Hepatocyte (in vitro differentiated cells): ENCODE results near the gene SHROOM1. TPM values are rescaled to one million over a fixed set of nuclear protein-coding genes. Genes with fewer than 3 reads are reported as not detected.

ENCODE experiments used
- DNase-seq: peaks from one replicate; pipeline ENCODE4 v3.0.0-alpha.2; 2016; ENCODE audit warnings: low spot score
- H2AFZ ChIP-seq: fragments of 200-600 bp; sonication (generic); 2 replicates; pipeline ENCODE4 v1.6.0; 2016; ENCODE audit warnings: antibody characterized with exemption, mild to moderate bottlenecking
- H3K27ac ChIP-seq: fragments of 200-600 bp; sonication (generic); 2 replicates; pipeline ENCODE4 v1.5.1; 2016; ENCODE audit warnings: mild to moderate bottlenecking
- H3K27me3 ChIP-seq: fragments of 200-600 bp; sonication (generic); 2 replicates; pipeline ENCODE4 v1.6.1; 2016
- H3K36me3 ChIP-seq: fragments of 200-600 bp; sonication (generic); replicated peaks from 2 replicates; pipeline ENCODE4 v1.5.1; 2016; ENCODE audit warnings: low read depth; ENCODE audit not compliant: insufficient read depth
- H3K4me1 ChIP-seq: fragments of 200-600 bp; sonication (generic); 2 replicates; pipeline ENCODE4 v1.5.1; 2016; ENCODE audit warnings: mild to moderate bottlenecking, moderate library complexity; ENCODE audit not compliant: insufficient read depth
- H3K4me2 ChIP-seq: fragments of 200-600 bp; sonication (generic); 2 replicates; pipeline ENCODE4 v1.6.0; 2016
- H3K4me3 ChIP-seq: fragments of 200-600 bp; sonication (generic); 2 replicates; pipeline ENCODE4 v1.5.1; 2016; ENCODE audit warnings: mild to moderate bottlenecking
- H3K79me2 ChIP-seq: fragments of 200-600 bp; sonication (generic); 2 replicates; pipeline ENCODE4 v1.6.0; 2017; ENCODE audit warnings: mild to moderate bottlenecking
- H3K9me2 ChIP-seq: fragments of 200-600 bp; sonication (generic); replicated peaks from 2 replicates; pipeline ENCODE4 v1.6.0; 2017; ENCODE audit warnings: mild to moderate bottlenecking; ENCODE audit not compliant: insufficient read depth
- H3K9me3 ChIP-seq: fragments of 200-600 bp; sonication (generic); 2 replicates; pipeline ENCODE4 v1.5.1; 2016; ENCODE audit warnings: low read depth, mild to moderate bottlenecking
- H4K20me1 ChIP-seq: fragments of 200-600 bp; sonication (generic); 2 replicates; pipeline ENCODE4 v1.6.0; 2016; ENCODE audit warnings: mild to moderate bottlenecking; ENCODE audit not compliant: insufficient read depth, poor library complexity, severe bottlenecking
- CTCF ChIP-seq: fragments of 200-600 bp; sonication (generic); IDR thresholded peaks from 2 replicates; pipeline ENCODE4 v1.5.1; 2016; ENCODE audit warnings: antibody characterized with exemption, mild to moderate bottlenecking; ENCODE audit not compliant: poor library complexity
- EZH2 ChIP-seq: fragments of 200-600 bp; sonication (generic); IDR thresholded peaks from 2 replicates; pipeline ENCODE4 v1.6.1; 2016; ENCODE audit warnings: antibody characterized with exemption, mild to moderate bottlenecking, borderline replicate concordance
- EZH2phosphoT487 ChIP-seq: fragments of 200-600 bp; sonication (generic); IDR thresholded peaks from one replicate; pipeline ENCODE4 v1.6.1; 2018; ENCODE audit warnings: antibody characterized with exemption, mild to moderate bottlenecking, low read depth, moderate library complexity; ENCODE audit not compliant: unreplicated experiment, severe bottlenecking
- WGBS: methylation state at CpG from one replicate; pipeline ENCODE4 v1.1.6; 2016; ENCODE audit warnings: low lambda C conversion rate; ENCODE audit errors: missing lambda C conversion rate; 5-methylcytosine and 5-hydroxymethylcytosine counted together
- polyA plus RNA-seq: library from polyadenylated mRNA; unstranded; fragments of >200 nt; fragmentation: Nextera tagmentation; extraction: Ambion mirVana; gene quantifications from 2 replicates; pipeline ENCODE4 v1.2.1, GENCODE V29; 2016
- total RNA-seq: library from RNA; depleted of rRNA; stranded (reverse); fragments of >200 nt; gene quantifications from 2 replicates; pipeline ENCODE4 v1.2.3, GENCODE V29; 2014

The SHROOM1 gene
- 8.5 and 10.0 TPM in 2 replicates for total RNA-seq
- polyA plus RNA-seq = 17.8 and 19.2 TPM in 2 replicates

- H3K36me3 ChIP-seq = no peaks in the 10 kb centered on the region
- TF ChIP-seq EZH2phosphoT487 (no peak), EZH2 (no peak)
- peaks cover 16% of the 10 kb centered on the region for H3K79me2 ChIP-seq
- H3K27ac ChIP-seq = peak within 1 kb of the TSS; percentile 86
- H3K27me3 ChIP-seq = no peaks in the 10 kb centered on the region
- DNase-seq = peak; percentile 88
- peaks cover 10% of the 10 kb centered on the region for H3K4me1 ChIP-seq
- H3K9me2 ChIP-seq = no peaks in the 10 kb centered on the region
- peak within 1 kb of the TSS; percentile 88 for H3K4me2 ChIP-seq
- H4K20me1 ChIP-seq = no peaks in the 10 kb centered on the region
- H2AFZ ChIP-seq = peak within 1 kb of the TSS; percentile 72
- WGBS = 4% methylated on average over 45 of the region's 78 CpGs
- H3K9me3 ChIP-seq = no peaks in the 10 kb centered on the region
- peak within 1 kb of the TSS; percentile 71 for H3K4me3 ChIP-seq
Measured at GRCh38 chr5:132830436-132831094, at the start of gene SHROOM1. SHROOM1 (minus strand) TSS chr5:132830647; CDS start chr5:132826140, 4,507 bp downstream.

- WGBS = 61% methylated on average over 3 of the region's 3 CpGs
- no peaks in the 10 kb centered on the region for H3K36me3 ChIP-seq
- H3K9me3 ChIP-seq = no peaks in the 10 kb centered on the region
- no peaks in the 10 kb centered on the region for H3K9me2 ChIP-seq
- TF ChIP-seq EZH2phosphoT487 (no peak), CTCF (no peak), EZH2 (no peak)
- H3K27ac ChIP-seq = peak overlapping the region; percentile 27
- H4K20me1 ChIP-seq = no peaks in the 10 kb centered on the region
- peaks cover 4% of the 10 kb centered on the region for H3K79me2 ChIP-seq
- H2AFZ ChIP-seq = no peak overlapping the region
- H3K27me3 ChIP-seq = no peaks in the 10 kb centered on the region
- DNase-seq = peak; percentile 51
- H3K4me3 ChIP-seq = no peak overlapping the region
- H3K4me2 ChIP-seq = no peak overlapping the region
- peaks cover 9% of the 10 kb centered on the region for H3K4me1 ChIP-seq
Measured at GRCh38 chr5:132877938-132878337, 47.5 kb upstream of the SHROOM1 start.

- DNase-seq = no peak
- Histone ChIP-seq H3K36me3 (no peaks in the 10 kb centered on the region), H2AFZ (no peak overlapping the region), H4K20me1 (no peaks in the 10 kb centered on the region), H3K4me3 (no peak overlapping the region), H3K27me3 (no peaks in the 10 kb centered on the region), H3K27ac (no peak overlapping the region), H3K4me1 (peaks cover 14% of the 10 kb centered on the region), H3K79me2 (peaks cover 4% of the 10 kb centered on the region), H3K4me2 (no peak overlapping the region), H3K9me2 (no peaks in the 10 kb centered on the region), H3K9me3 (no peaks in the 10 kb centered on the region)
- 84% methylated on average over 2 of the region's 2 CpGs for WGBS
- TF ChIP-seq EZH2 (no peak), EZH2phosphoT487 (no peak), CTCF (no peak)
Measured at GRCh38 chr5:132877466-132877865, 47.0 kb upstream of the SHROOM1 start.

- no peak overlapping the region for H3K4me2 ChIP-seq
- no peaks in the 10 kb centered on the region for H3K27me3 ChIP-seq
- no peak overlapping the region for H3K4me3 ChIP-seq
- H3K4me1 ChIP-seq = peaks cover 22% of the 10 kb centered on the region
- H3K9me2 ChIP-seq = no peaks in the 10 kb centered on the region
- no peaks in the 10 kb centered on the region for H4K20me1 ChIP-seq
- peak overlapping the region; percentile 18 for H3K27ac ChIP-seq
- H3K9me3 ChIP-seq = no peaks in the 10 kb centered on the region
- no peak for DNase-seq
- peaks cover 4% of the 10 kb centered on the region for H3K79me2 ChIP-seq
- 96% methylated on average over 1 of the region's 1 CpG for WGBS
- TF ChIP-seq EZH2 (no peak), EZH2phosphoT487 (no peak), CTCF (no peak)
- H3K36me3 ChIP-seq = no peaks in the 10 kb centered on the region
- H2AFZ ChIP-seq = no peak overlapping the region
Measured at GRCh38 chr5:132876020-132876759, 45.7 kb upstream of the SHROOM1 start.
